Stimulated activated CD4-positive, alpha-beta T cell treated with anti-CD3 and anti-CD28 coated beads, TNF-alpha, amount 100 ng/mL, for 4 hours (primary cell): ENCODE measurements around the gene ASB9.
"Not testable (repeated sequence)": the region's sequence is repeated elsewhere in the genome, so short reads cannot be mapped to it uniquely, and the experiment has no call there.

Experiments used
- DNase-seq, 3 experiments: peaks; one replicate each; pipeline ENCODE4 v3.0.0-alpha.2; 2020; ENCODE audit warnings: low read depth in 3 of 3

The ASB9 gene

GRCh38 chrX:15242899-15243555 is 26.9 kb downstream of the ASB9 start:
- DNase-seq: peak in 1 of 3 experiments; percentile 16

- DNase-seq: no peak
Observed at GRCh38 chrX:15241301-15241700, 28.6 kb downstream of the ASB9 start.

- DNase-seq: no peak
Observed at GRCh38 chrX:15240414-15240813, 29.5 kb downstream of the ASB9 start.

GRCh38 chrX:15236146-15236545 is 33.7 kb downstream of the ASB9 start:
- DNase-seq: no peak

- no peak for DNase-seq
Observed at GRCh38 chrX:15235001-15235400, 34.9 kb downstream of the ASB9 start.

- no peak for DNase-seq
Observed at GRCh38 chrX:15233416-15234015, 36.4 kb downstream of the ASB9 start.

GRCh38 chrX:15224747-15225146 is 45.1 kb downstream of the ASB9 start:
- DNase-seq: no peak

- no peak for DNase-seq
Observed at GRCh38 chrX:15221321-15221720, 48.6 kb downstream of the ASB9 start.

- DNase-seq: no peak
Observed at GRCh38 chrX:15217161-15217560, 52.7 kb downstream of the ASB9 start.

- DNase-seq: no peak
Observed at GRCh38 chrX:15216280-15216679, 53.6 kb downstream of the ASB9 start.

GRCh38 chrX:15215366-15215765 is 54.5 kb downstream of the ASB9 start:
- no peak for DNase-seq

GRCh38 chrX:15214588-15214987 is 55.3 kb downstream of the ASB9 start:
- DNase-seq: no peak

GRCh38 chrX:15209096-15209495 is 60.8 kb downstream of the ASB9 start:
- DNase-seq: no peak

- no peak for DNase-seq
Observed at GRCh38 chrX:15207994-15208393, 61.9 kb downstream of the ASB9 start.

- DNase-seq: no peak
Observed at GRCh38 chrX:15207384-15207783, 62.5 kb downstream of the ASB9 start.

GRCh38 chrX:15206306-15206705 is 63.6 kb downstream of the ASB9 start:
- no peak for DNase-seq

- no peak for DNase-seq
Observed at GRCh38 chrX:15204130-15204751, 65.6 kb downstream of the ASB9 start.

- DNase-seq: no peak
Observed at GRCh38 chrX:15203694-15204093, 66.2 kb downstream of the ASB9 start.

- no peak for DNase-seq
Observed at GRCh38 chrX:15202454-15203177, 67.3 kb downstream of the ASB9 start.

GRCh38 chrX:15200871-15201270 is 69.0 kb downstream of the ASB9 start:
- DNase-seq: no peak

GRCh38 chrX:15198608-15199202 is 71.2 kb downstream of the ASB9 start:
- DNase-seq: not testable (repeated sequence)

- no peak for DNase-seq
Observed at GRCh38 chrX:15194146-15194545, 75.7 kb downstream of the ASB9 start.
